GM19438 (cell line): ENCODE results near the gene KLHL17.

Experiments used
- ATAC-seq: cut with Tn5 transposase; IDR thresholded peaks from one replicate; pipeline ENCODE4 v1.9.1; 2021; ENCODE audit warnings: low read depth; ENCODE audit not compliant: unreplicated experiment

KLHL17 gene

GRCh38 chr1:1013922-1014648 lies 53.7 kb downstream of the KLHL17 start:
- no peak for ATAC-seq

- ATAC-seq, result no peak
Measured at GRCh38 chr1:1014799-1015681, 54.7 kb downstream of the KLHL17 start.
